HG03095 (cell line): Measurements from ENCODE around the gene DVL1.
"Not testable (repeated sequence)": the region's sequence is repeated elsewhere in the genome, so short reads cannot be mapped to it uniquely, and the experiment has no call there.

Source experiments
- ATAC-seq: cut with Tn5 transposase; IDR thresholded peaks from one replicate; pipeline ENCODE4 v1.9.1; 2021; ENCODE audit warnings: moderate library complexity; ENCODE audit not compliant: unreplicated experiment

Gene DVL1

DNA sequence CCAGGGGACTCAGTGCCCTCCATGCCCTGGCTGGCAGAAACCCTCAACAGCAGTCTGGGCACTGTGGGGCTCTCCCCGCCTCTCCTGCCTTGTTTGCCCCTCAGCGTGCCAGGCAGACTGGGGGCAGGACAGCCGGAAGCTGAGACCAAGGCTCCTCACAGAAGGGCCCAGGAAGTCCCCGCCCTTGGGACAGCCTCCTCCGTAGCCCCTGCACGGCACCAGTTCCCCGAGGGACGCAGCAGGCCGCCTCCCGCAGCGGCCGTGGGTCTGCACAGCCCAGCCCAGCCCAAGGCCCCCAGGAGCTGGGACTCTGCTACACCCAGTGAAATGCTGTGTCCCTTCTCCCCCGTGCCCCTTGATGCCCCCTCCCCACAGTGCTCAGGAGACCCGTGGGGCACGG lies 21.0 kb downstream of the DVL1 start:
- no peak for ATAC-seq

GRCh38 chr1:1327291-1327690 lies 21.9 kb downstream of the DVL1 start:
- no peak for ATAC-seq

- no peak for ATAC-seq
Observed at GRCh38 chr1:1326075-1326605, 23.1 kb downstream of the DVL1 start.

- no peak for ATAC-seq
Observed at GRCh38 chr1:1325288-1326074, 23.7 kb downstream of the DVL1 start.

- ATAC-seq, result peak; percentile 65
Observed at GRCh38 chr1:1324524-1325287, 24.5 kb downstream of the DVL1 start, which contains the start of the genes CPTP and INTS11. CPTP (plus strand) TSS chr1:1324802; CDS start chr1:1326911, 2,109 bp downstream. INTS11 (minus strand) TSS chr1:1324660; CDS start chr1:1324608, 52 bp downstream.

- peak; percentile 1 for ATAC-seq
Observed at GRCh38 chr1:1324084-1324523, 25.1 kb downstream of the DVL1 start.

DNA sequence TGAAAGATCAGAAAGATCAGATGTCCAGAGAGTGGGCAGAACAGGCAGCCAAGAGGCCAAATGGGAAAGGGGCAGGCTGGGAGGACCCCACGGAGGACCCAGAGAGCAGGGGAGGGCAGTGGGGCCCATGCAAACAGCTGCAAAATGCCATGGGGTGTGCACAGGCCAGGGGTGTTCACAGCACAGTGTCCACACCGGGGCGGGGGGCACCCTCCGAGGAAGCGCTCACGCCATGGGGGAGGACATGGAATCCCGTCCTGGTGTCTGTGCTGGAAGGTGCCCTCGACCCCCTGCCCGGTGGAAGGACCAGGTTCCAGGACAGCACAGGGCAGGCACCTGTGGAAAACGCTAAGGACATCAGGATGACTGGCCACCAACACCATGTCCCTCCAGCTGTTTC lies 26.3 kb downstream of the DVL1 start:
- no peak for ATAC-seq

- no peak for ATAC-seq
Observed at GRCh38 chr1:1322418-1322817, 26.8 kb downstream of the DVL1 start.

DNA sequence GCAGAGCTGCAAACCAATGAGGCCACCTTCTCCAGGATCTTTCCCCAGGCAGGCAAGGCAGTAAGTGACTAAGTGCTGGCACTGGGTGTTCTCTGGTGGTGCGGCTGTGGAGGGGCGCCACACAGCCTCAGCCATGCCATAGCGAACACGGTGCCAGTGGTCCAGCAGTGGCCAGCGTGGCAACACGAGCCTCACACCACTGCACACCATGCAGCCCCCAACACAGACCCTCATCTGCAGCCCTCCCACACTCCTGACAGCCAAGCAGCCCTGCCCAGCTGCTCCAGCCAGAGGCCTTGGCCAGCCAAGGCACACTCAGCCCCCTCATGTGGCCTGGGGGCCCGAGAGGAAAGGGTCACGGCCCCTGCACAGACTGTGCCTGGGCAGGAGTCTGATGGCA lies 27.7 kb downstream of the DVL1 start:
- ATAC-seq, result no peak

DNA sequence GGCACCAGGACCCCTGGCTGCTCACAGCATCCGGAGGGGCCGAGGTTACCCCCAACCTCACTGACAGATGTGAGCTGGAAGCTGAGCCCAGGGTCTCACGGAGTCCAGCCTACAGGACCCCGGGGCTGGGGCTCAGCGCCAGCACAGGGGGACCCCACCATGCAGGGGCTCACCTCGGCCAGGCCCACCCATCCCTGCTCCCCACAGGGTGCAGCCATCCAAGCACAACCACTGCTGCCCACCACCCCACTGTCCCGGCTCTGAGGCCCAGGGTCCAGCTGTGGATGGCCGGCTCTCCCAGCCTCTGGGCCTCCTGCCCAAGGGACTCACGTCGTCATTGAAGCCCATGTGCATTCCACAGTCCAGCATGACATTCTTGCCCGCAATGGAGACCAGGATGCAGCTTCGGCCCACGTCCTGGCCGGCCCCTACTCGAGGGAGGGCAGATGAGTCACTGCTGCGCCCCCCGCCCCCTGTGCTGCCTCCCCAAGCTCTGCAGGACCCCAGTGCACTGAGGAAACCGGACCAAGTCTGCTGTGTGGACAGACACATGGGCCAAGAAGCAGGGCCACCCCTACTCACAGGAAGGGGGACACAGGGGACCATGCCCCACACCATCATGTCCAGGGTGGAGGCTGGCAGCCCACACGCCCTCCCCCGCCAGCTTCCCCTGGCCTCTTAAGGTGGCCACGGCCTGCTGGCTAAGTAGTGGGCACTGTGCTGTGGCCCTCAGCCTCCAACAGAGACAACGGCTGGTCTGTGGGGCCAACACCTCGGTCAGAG lies 28.4 kb downstream of the DVL1 start:
- ATAC-seq, result no peak

DNA sequence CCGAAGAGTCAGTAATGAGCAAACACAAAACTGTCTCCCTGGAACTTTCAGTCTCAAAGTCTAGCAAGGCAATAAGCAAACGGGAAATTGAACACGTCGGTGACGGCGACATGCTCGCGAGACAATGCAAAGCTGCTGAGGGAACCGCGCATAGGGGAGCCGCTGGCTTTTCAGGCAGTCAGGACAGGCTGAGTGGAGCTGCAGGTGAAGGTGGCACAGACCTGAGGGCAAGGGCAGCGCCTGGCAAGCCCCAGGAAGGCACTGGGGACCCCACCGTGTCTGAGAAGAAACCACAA lies 29.6 kb downstream of the DVL1 start:
- no peak for ATAC-seq

GRCh38 chr1:1318777-1319645 lies 30.2 kb downstream of the DVL1 start:
- no peak for ATAC-seq

DNA sequence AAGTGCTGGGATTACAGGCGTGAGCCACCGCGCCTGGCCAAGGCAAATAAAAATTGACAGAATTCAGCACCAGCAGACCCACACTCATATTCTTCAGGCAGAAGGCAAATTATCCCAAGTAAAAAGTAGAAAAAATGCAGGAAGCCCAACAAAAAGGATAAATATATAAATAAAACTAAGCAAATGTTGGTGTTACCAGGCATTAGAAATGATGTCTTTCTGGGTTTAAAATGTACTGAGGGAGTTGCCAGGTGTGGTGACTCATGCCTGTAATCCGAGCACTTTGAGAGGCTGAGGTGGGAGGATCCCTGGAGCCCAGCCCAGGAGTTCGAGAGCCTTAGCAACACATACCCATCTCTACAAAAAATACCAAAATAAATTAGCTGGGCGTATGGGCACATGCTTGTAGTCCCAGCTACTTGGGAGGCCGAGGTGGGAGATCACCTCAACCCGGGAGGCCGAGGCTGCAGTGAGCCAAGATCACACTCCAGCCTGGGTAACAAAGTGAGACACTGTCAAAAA lies 31.0 kb downstream of the DVL1 start:
- no peak for ATAC-seq

DNA sequence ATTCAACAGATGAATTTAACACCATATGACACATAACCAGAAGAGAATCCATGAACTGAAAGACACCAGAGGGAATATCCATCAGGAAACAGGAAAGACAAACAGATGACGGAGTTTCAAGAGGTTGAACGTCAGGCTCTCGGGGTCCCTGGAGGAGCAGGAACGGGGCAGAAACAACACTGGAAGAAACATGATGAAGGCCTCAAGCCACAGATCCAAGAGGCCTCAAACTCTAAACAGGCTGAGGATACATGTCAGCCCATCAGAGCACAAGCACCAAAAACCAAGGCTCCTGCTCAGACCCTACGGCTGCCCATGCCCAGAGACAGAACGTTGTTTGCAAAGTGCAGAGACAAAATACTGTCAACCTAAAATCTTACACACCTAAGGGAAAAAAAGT lies 31.8 kb downstream of the DVL1 start:
- no peak for ATAC-seq

DNA sequence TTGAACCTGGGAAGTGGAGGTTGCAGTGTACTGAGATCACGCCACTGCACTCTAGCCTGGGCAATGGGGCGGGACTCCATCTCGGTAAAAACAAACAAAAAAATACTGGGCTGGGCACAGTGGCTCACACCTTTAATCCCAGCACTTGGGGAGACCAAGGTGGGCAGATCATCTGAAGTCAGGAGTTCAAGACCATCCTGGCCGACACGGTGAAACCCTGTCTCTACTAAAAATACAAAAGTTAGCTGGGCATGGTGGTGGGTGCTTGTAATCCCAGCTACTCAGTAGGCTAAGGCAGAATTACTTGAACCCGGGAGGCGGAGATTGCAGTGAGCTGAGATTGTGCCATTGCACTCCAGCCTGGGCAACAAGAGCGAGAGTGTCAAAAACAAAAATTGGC lies 33.0 kb downstream of the DVL1 start:
- ATAC-seq, result not testable (repeated sequence)

GRCh38 chr1:1315435-1315954 lies 33.7 kb downstream of the DVL1 start:
- ATAC-seq, result no peak

DNA sequence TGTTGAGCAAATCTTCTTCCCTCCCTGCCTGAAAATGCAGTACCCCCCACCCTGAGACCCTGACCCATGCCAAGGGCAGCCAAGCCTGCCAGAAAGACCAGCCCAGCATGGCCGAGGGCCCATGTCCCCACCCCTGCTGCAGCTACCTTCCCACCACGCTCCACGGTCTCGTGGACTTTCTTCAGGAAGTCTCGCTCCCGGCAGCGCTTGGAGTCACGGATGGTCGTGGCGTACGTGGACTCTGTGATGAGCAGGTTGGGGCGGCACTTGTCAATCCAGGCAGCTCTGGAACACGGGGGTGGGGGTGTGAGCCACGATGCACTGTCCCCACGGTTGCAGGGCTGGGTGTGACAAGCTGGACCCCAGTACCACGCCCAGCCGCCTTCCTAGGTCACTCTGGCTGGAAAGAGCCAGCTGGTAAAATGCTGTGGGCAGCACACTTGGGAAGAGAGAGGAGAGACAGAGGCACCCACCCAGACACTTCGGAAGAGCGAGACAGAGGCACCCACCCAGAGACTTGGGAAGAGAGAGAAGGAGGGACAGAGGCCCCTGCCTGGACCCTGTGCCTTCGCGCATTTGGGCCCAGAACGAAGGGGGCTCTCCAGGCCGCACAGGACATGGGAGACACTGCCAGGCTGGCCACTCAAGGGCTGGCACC lies 34.4 kb downstream of the DVL1 start:
- ATAC-seq, result no peak

DNA sequence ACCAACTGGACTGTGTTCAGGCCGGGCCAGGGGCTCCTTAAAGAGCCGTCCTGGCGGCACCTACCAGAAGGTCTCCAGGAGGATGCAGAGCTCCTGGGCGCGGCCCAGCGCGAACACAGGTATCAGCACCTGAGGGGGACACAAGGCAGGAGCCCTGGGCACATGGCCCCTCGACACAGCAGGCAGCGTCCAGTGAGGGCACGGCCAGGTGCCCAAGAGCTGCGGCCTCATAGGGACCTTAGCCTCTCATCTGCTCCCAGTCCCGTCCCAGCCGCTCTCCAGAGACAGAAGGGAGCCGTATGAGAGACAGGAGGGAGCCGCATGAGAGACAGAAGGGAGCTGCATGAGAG lies 35.0 kb downstream of the DVL1 start:
- ATAC-seq, result no peak

DNA sequence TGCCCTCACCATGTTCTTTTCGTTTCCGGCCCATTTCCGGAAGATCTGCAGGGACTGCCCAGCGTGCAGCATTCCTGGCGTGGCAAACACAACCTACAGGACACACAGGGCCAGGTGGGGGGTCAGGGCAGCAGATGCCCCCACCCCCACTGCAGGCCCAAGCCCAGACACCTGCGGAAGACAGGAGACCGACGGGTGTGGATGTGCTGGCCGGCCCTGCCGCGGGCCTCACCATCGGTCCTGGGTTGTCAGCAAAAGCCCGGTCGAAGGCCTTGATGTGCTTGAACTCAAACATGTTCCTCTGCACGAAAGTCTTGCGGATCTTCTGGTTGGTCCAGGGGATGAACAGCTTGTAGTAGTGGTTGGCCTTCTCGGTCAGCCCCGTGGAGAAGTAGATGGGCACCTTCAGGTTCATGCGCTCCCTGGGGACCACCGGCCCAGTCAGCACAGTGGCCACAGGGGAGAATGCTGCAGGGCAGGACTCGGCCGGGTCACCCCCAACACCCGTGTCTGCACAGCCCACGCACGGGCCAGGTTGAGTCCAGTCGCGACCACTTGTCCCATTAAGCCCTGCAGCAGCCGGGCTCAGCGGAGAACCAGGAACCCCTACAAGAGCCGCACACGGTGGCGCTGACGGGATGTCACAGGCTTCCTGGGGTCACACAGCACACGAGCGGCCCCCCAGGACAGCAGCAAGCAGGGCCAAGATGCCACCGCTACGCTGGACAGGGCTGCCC lies 35.5 kb downstream of the DVL1 start:
- ATAC-seq, result no peak
